Uterus (tissue), 2 donors: ENCODE data around the gene PSPN.

Experiments used
- POLR2A ChIP-seq, 2 donors: fragments of 450-650 bp; IDR thresholded peaks; one replicate each; pipeline ENCODE4 v1.6.1; 2016; ENCODE audit warnings: antibody characterized with exemption in 2 of 2, mild to moderate bottlenecking in 1 of 2, moderate library complexity in 1 of 2
- TF ChIP-seq, protein P1 (sequence below), 4 experiments: fragments of 200-600 bp in 2 of 4; fragments of 450-650 bp in 2 of 4; sonication (generic) in 2 of 4; IDR thresholded peaks; one replicate each; pipeline ENCODE4 v1.5.1; 2016 to 2019; ENCODE audit warnings: antibody characterized with exemption in 4 of 4, mild to moderate bottlenecking in 2 of 4, moderate library complexity in 1 of 4

DNA sequence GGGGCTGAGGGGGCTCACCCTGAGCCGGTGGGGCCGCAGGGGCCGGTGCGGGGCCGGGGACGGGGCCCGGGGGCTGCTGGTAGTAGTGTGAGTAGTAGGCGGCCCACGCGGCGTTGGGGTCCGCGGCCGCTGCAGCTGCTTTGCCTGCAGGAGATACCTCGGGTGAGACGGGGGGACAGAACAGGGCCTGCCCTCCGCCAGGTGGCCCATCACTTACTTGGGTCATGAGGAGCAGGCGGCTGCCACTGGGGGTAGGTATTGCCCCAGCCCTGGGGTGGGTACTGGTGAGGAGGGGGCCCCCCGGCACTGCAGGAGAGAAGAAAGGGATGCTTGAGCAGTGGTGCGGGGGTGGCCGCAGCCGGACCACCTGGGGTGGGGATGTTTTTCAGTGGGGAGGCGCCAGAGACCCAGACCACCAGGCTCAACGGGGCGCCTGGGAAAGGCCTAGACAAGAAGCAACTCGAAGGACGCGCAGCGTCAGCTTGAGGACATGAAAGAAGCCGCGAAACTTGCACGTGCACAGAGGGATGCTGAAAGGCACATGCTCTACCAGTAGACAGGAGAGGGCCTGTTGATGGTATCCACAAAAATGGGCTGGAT, 40.0 kb upstream of the PSPN start:
- TF ChIP-seq, protein P1, sequence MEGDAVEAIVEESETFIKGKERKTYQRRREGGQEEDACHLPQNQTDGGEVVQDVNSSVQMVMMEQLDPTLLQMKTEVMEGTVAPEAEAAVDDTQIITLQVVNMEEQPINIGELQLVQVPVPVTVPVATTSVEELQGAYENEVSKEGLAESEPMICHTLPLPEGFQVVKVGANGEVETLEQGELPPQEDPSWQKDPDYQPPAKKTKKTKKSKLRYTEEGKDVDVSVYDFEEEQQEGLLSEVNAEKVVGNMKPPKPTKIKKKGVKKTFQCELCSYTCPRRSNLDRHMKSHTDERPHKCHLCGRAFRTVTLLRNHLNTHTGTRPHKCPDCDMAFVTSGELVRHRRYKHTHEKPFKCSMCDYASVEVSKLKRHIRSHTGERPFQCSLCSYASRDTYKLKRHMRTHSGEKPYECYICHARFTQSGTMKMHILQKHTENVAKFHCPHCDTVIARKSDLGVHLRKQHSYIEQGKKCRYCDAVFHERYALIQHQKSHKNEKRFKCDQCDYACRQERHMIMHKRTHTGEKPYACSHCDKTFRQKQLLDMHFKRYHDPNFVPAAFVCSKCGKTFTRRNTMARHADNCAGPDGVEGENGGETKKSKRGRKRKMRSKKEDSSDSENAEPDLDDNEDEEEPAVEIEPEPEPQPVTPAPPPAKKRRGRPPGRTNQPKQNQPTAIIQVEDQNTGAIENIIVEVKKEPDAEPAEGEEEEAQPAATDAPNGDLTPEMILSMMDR (IDR thresholded peaks at IDR 0.05) = no peak
- TF ChIP-seq POLR2A (IDR thresholded peaks at IDR 0.05) = no peak
